Cortex of kidney (tissue), 1 donor: ENCODE measurements around the gene CHMP6.

Source experiments
- DNase-seq: peaks from one replicate; lab custom pipeline; 2025; lab: John Stamatoyannopoulos, UW

CHMP6 gene

GRCh38 chr17:81043319-81043724 lies 51.7 kb downstream of the CHMP6 start:
- no peak for DNase-seq

DNA sequence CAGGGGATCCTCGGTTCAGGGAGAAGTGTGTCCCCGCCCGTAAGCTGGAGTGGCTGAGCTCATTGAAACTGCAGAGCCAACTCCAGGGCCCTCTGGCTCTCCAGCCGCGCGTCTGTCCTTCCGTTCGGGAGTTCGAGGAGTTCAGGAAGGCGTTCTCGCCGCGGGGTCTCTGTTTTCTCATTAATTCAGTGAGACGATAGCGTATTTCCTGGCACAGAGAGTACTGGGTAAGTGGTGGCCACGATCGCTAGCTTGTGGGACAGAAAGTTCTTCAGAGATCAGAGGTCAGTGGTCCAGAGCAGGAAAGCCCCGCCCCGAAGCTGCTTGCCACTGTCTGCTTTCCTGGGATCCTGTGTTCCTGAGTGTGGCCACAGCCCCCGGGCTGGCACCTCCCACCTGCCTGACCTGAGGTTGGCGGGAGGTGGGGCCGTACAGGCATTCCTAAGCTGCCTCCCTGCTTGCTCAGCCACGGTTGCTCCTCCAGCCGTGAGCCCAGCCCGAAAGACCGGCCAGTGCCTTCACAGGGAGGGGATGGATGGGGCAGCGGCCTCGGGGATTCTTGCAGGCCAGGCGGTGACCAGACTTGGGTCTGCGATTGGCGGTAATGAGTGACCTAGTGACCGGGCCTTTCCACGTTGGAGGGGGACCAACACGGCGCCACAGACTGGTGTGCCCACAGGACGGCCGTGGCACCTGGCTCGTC lies 52.2 kb downstream of the CHMP6 start:
- DNase-seq: no peak

DNA sequence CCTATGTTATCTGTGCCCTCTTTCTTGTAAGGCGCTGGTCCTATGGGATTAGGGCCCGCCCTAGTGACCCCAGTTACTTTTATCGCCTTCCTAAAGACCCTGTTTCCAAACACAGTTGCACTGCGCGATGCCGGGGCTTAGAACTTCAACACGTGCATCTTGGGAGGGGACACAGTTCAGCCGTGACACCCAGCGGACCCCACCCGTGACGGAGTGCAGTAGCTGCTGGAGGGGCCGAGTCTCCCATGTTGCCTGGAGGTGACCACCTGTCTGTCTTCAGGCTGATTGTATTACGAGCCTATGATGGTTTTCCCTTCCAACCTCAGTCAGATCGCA lies 52.8 kb downstream of the CHMP6 start:
- DNase-seq: no peak

- no peak for DNase-seq
Measured at GRCh38 chr17:81044764-81045589, 53.3 kb downstream of the CHMP6 start.

GRCh38 chr17:81045590-81046095 lies 54.0 kb downstream of the CHMP6 start:
- DNase-seq: no peak

DNA sequence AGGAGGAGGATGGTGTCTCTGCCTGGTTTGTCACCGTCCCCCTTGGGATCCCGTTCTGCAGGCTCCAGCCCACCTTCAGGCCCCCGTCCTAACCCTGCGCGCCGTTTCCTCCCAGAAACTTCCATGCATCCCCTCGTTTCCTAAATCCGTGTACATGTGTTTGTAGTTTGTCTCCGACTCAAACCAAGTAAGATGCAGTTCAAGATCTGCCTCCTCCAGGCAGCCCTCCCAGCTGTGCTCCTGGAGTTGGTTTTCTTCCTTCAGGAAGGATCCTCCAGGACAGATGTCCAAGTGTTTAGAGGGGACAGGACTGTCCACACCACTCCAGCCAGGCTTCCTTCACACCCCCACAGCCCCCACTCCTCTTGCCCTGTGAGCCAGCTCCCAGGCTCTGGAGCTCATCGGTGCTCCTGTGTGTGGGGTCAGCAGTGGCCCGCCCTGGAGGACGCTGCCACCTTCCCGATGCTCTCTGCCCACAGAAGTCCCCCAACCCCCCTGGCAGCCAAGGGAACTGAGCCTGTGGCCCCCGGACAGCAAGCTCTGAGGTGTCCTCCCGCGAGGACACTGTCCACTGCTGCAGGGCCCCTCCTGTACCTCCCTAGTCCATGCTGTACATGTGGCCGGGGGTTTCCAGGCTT lies 54.6 kb downstream of the CHMP6 start:
- no peak for DNase-seq

GRCh38 chr17:81046770-81047359 lies 55.2 kb downstream of the CHMP6 start:
- no peak for DNase-seq

- no peak for DNase-seq
Measured at GRCh38 chr17:81048827-81049371, 57.3 kb downstream of the CHMP6 start.

DNA sequence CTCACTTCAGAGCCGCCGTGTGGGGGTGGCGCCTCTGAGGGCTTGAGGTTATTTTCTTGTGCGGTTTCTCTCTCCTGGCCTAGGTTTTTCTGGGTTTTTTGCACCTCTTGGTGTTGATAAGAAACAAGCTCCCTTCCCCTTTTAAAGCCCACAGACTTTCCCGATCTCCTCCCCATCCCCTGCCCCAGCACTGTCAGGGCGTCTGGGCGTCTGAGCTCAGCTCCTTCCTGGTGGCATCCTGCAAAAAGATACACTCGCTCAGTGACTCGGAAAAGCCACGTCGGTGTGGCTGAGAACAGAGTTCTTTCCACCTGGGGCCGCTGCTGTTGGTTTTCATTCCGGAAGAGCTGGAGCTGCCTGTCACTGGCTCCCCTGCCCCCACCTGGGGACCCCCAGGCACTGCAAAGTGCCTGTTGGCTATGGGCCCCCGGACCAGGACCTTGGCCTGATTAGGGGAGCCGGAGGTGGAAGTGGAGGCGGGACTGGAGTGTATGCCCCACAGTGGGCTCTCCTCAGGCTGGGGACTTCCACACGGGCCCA lies 57.8 kb downstream of the CHMP6 start:
- no peak for DNase-seq
